ENCODE data around the gene R3HDM4.

Gene R3HDM4

DNA sequence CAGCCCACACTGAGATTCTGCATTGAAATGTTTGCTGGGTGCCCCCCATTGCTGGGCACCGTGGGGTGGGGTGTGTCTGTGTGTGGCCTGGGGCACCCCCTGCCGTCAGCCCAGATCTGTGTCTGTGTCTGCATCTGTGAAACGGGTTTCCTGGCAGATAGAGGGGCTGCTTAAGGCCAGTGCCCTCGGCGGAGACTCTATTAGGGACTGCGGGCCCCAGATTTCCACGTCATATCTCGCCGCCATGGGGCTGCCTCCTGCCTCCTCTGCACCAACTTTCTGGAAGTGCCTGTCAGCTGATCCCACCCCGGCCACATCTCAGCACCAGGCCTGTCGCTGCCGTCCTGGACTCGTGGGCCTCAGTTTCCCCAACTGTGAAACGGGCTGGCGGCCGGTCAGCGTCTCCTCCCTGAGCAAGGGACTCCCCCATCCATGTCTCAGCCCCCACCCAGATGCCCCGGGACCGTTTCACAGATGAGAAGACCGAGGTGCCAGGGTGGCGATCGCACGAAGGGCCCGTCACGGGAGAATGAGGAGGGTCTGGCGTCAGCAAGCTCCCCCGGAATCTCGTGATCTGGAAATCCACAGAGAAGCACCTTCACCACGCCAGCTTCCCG is 34.2 kb upstream of the R3HDM4 start:
- no peak for DNase-seq

- no peak for DNase-seq
Measured at GRCh38 chr19:945401-946252, 32.6 kb upstream of the R3HDM4 start.

- no peak for DNase-seq
Measured at GRCh38 chr19:944663-945241, 31.7 kb upstream of the R3HDM4 start.

- DNase-seq, result no peak
Measured at GRCh38 chr19:944171-944567, 31.1 kb upstream of the R3HDM4 start.

DNA sequence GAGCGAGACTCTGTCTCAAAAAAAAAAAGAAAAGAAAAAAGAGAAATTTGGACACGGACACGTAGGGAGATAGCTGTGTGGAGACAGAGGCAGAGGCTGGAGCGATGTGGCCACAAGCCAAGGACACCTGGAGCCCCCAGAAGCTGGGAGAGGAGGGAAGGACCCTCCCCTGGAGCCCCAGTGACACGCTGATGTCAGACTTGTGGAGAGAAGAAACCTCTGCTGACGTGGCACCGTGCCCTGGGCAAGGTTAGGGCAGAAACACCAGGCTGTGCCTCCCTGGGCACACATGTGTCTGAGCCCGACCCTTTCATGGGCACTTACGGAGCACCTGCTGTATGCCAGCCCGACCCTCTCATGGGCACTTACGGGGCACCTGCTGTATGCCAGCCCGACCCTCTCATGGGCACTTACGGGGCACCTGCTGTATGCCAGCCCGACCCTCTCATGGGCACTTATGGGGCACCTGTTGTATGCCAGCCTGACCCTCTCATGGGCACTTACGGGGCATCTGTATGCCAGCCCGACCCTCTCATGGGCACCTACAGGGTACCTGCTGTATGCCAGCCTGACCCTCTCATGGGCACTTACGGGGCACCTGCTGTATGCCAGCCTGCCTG is 30.6 kb upstream of the R3HDM4 start:
- no peak for DNase-seq

DNA sequence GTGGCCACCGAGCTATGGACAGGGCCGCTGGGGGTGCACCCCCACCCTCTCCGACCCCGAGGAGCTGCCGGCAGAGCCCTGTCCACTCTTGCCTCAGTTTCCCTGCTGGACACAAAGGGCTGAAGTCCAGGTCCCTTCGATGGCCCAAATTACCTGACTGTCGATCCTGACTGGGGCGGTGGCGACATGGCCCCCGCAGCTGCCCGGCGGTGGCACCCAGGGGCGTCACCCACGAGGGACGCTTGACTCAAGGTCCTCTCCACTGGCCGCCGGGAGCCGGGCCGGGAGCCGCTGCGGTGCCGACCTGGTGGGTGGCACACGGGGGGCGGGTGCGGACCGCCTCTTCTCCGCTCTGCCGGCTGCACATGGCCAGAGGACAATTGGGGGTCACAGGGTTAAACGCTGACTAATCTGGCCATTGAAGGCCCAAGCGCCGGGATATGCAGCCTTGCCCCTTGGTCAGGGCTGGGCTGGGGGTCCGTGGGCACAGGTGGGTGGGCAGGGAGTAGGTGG is 29.2 kb upstream of the R3HDM4 start:
- no peak for DNase-seq

DNA sequence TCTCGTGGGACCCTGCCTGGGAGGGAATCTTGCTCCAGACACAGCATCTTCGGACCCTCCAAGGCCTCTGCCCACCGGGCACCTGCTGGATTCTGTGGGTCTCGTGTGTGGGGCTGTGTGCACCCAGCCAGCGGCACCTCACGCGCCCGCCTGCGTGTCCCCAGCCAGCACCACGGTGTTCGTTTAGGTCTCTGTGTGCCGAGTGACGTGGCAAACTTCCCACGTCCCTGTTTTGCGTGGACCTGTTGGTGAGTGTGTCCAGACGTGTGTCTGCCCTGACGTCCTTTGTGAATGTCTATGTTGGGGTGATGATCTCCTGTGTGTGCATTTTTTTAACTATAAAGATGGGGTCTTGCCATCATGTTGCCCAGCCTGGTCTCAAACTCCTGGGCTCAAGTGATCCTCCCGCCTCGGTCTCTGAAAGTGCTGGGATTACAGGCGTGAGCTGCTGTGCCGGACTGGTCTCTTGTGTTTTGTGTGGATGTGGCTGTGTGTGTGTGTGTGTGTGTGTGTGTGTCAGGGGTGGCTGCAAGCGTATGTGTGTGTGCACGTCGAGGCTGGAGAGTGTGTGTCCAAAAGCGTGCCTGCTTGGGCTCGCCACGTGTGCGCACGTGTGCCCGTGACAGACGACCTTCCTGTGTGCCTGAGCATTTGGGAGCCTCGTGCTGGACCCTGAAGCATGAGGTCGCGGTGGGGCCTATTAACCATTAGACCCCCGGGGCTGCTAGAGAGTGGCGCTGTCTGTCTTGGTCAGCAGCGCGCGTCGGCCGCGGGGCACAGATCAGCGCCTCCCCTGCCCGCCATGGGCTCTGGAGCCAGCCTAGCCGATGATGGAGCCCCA is 28.5 kb upstream of the R3HDM4 start:
- no peak for DNase-seq

DNA sequence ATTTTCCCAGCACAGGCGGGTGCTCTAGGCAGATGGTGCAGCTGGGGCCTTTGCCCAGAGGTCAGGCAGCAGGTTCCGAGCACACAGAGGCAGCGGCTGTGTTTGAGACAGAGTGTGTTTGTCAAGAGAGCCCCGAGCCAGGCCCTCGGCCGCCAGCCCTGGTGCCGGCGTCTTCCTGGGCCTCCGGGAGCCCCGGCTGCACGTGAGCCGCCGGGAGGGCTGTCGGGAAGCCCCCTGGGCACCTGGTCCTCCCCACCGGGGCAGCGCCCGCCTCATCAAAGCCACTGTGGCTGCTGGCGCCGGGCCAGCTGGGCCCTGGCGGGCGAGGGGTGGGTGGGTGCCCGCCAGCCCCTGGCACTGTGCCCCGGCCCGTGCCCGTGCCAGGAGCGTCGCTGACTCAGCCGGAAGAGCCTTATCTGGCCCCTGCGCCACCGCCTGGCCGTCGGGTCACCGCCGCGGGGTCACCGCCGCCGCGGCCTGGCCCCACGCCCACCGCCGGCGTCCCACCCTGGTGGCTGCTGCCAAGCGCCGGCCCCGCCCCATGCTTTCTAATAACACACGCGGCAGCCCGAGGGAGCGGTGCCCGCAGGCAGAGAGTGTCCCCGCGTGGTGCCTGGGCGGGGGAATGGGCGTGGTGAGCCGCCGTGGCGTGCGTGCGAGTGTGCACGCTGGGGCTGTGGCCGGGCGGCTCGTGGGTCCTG is 27.7 kb upstream of the R3HDM4 start:
- DNase-seq, result peak; percentile 67 to 70

- DNase-seq, result no peak
Measured at GRCh38 chr19:939922-940321, 26.9 kb upstream of the R3HDM4 start.

- DNase-seq, result no peak
Measured at GRCh38 chr19:939439-939838, 26.4 kb upstream of the R3HDM4 start.

- DNase-seq, result no peak
Measured at GRCh38 chr19:938233-938923, 25.4 kb upstream of the R3HDM4 start.

DNA sequence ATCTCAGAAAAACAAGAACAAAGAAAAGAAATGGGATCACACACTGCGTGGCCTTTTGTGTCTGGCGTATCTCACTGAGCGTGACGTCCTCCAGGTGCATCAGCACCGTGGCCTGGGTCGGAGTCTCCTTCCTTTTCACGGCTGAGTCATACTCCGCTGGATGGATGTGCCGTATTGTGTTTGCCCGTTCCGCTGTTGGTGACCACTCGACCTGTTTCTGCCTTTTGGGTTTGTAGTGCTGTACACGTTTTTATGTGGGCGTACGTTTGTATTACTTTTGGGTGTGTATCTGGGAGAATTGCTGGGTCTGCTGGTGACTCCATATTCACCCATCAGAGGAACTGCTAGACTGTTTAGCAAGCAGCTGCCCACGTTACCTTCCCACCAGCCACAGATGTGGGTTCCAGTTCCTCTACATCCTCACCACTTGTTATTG is 24.3 kb upstream of the R3HDM4 start:
- peak; percentile 25 to 48 for DNase-seq

DNA sequence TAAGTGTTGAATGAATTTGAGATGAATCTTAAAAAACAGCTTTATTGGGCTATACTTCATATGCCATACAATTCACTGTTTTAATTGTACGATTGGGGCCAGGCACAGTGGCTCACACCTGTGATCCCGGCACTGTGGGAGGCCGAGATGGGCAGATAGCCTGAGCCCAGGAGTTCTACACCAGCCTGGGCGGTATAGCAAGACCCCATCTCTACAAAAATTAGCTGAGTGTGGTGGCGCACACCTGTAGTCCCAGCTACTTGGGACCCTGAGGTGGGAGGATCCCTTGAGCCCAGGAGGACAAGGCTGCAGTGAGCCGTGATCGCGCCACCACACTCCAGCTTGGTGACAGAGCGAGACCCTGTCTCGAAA is 23.1 kb upstream of the R3HDM4 start:
- DNase-seq, result no peak

DNA sequence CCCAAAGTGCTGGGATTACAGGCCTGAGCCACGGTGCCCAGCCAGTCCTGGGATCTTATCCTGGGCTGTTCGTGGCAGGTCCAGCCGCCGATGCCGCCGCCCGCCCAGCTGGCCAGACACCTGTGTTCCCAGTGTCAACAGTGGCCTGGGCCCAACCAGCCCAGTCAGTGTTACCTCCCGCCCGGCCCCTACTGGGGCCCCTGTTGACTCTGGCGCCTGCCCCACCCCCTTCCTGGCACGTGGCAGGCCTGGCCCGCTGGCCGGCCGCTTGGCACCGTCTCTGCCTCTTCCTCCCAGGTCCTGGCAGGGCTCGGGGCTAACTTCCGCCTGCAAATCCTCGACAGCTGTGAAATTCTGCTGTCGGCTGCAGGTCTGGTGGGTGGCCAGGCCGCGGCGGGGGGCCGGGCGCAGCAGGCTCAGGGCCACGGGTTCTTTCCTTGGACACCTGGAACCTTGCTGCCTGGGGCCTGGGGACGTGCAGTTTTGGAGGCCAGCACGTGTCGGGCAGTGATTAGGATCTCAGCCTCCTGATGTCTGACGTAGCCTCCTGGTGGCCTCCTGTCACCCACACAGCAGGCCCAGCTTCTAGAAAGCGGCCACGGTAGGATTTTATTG is 22.0 kb upstream of the R3HDM4 start:
- DNase-seq, result no peak

DNA sequence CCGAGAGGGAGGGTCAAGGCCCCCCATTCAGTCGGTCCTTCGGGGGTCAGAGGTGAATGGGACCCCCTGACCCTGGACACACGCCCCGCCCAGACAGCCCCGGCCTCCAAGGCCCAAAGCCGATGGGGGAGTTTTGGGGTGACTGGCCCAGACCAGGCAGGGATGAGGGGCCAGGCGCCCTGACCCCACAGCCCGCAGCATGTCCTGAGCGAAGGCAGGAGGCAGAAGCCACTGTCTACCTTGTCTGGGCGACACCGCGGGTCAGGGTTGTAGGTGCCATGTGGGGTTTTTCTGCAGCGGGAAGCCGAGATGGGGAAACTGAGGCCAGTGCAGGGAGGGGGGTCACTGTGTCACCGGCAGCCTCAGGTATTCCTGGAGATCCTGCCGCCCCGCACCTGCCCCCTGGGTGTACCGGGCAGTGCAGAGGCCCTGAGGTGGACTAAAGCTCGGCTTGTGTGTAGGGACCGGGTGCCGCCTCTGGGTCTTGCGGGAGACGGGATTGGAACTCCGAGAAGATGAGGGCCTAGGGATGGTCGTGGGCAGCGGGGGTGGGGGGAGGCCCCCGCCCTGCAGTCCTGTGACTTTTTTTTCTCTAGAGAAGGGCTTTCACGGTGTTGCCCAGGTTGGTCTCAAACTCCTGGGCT is 21.3 kb upstream of the R3HDM4 start:
- no peak for DNase-seq

DNA sequence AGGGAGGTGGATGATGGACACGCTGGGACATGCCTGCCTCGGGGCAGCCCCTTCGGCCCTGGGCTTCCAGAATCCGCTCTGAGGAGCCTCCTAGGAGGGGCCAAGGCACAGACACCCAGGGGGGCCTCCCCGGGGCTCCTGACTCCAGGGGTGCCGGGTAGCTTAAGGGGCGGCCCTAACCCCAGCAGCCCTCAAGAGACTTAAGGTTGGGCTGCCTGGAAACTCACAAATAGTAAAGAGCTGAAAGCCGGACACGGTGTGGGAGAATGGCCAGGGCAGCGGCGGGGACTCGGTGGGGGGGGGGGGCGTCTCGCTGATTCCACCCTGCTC is 20.5 kb upstream of the R3HDM4 start:
- no peak for DNase-seq

GRCh38 chr19:932648-933552 is 19.9 kb upstream of the R3HDM4 start:
- peak in 1 of 2 donors; percentile 24 for DNase-seq

GRCh38 chr19:931860-932647 is 19.0 kb upstream of the R3HDM4 start:
- DNase-seq, result no peak

GRCh38 chr19:929891-930258 is 16.9 kb upstream of the R3HDM4 start:
- DNase-seq, result no peak
